HG03521 (cell line): ENCODE data around the gene UBE2Z.

Source experiments
- ATAC-seq: cut with Tn5 transposase; IDR thresholded peaks from one replicate; pipeline ENCODE4 v1.9.1; 2021; ENCODE audit warnings: mild to moderate bottlenecking, moderate library complexity; ENCODE audit not compliant: unreplicated experiment

UBE2Z gene

DNA sequence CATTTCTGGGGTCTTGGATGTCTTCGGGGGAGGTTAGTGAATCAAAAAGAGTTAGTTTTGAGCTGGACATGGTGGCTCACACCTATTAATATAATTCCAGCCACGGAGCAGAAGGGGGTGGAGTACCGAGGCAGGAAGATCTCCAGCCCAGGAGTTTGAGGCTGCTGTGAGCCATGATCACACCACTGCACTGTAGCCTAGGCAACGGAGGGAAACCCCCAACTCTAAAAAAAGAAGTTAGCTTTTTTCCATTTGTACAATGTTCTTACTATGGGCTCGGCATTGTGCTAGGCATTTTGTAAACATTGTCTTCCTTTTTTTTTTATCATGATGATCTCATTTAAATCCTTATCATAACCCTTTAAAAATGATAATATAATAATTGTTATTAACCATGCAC lies 44.7 kb downstream of the UBE2Z start:
- no peak for ATAC-seq

GRCh38 chr17:48954300-48954755 lies 46.1 kb downstream of the UBE2Z start:
- no peak for ATAC-seq

DNA sequence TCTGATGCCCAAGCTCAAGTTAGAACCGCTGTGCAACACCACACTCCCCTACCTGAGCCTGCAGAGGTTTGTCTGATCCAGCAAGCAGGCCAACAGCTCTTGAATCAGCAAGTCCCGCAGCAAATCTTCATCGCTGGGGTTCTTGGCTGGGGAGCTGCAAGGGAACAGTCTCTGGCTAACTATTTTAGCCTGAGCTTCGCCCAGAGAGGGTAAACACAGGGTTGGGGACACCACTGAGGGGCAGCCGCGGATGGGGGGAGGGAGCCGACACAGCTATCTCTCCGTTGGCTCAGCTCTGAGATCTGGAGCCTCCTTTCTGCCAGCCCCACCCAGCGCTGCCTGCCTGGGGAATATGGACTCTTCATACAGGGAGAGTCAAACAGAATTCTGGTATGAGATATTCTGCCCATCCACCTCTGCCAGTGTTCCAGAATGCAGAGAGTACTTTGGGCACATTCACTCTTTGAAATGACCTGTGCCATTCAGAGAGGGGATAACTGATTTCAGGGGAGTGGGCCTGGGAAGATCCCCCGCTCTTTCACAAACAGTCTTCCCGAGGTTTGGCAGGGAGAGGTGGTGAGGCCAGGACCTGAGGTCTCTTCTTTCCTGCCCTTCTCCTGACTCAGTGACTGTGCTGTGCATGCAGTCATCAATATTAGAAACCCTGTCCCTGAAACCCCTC lies 52.8 kb downstream of the UBE2Z start:
- no peak for ATAC-seq

GRCh38 chr17:48961516-48962233 lies 53.5 kb downstream of the UBE2Z start:
- no peak for ATAC-seq

GRCh38 chr17:48970224-48970623 lies 62.0 kb downstream of the UBE2Z start:
- no peak for ATAC-seq

- no peak for ATAC-seq
These were observed 62.9 kb downstream of the UBE2Z start for GRCh38 chr17:48970865-48971687.

GRCh38 chr17:48972749-48973097 lies 64.5 kb downstream of the UBE2Z start:
- no peak for ATAC-seq

- ATAC-seq, result no peak
These were observed 65.6 kb downstream of the UBE2Z start for GRCh38 chr17:48973806-48974205.
